NCI-H748 (cell line): ENCODE results near the gene PPFIA1.
A peak's percentile ranks its signal among the peaks of the same experiment; 100 is the strongest.
"Not testable (repeated sequence)": the region's sequence is repeated elsewhere in the genome, so short reads cannot be mapped to it uniquely, and the experiment has no call there.

Source experiments
- DNase-seq: peaks from one replicate; lab custom pipeline; 2025; ENCODE audit not compliant: unreplicated experiment; lab: John Stamatoyannopoulos, UW

PPFIA1 gene

GRCh38 chr11:70383664-70384565 lies 113.4 kb downstream of the PPFIA1 start:
- DNase-seq: no peak

- no peak for DNase-seq
Measured at GRCh38 chr11:70384566-70385152, 114.2 kb downstream of the PPFIA1 start.

GRCh38 chr11:70387564-70387963 lies 117.1 kb downstream of the PPFIA1 start:
- no peak for DNase-seq

GRCh38 chr11:70389201-70389600 lies 118.7 kb downstream of the PPFIA1 start:
- no peak for DNase-seq

GRCh38 chr11:70390882-70391281 lies 120.4 kb downstream of the PPFIA1 start:
- DNase-seq: not testable (repeated sequence)

GRCh38 chr11:70394211-70394950 lies 123.9 kb downstream of the PPFIA1 start:
- no peak for DNase-seq

GRCh38 chr11:70397336-70397982 lies 127.0 kb downstream of the PPFIA1 start:
- peak; percentile 57 for DNase-seq

GRCh38 chr11:70397983-70398833 lies 127.7 kb downstream of the PPFIA1 start, which contains the start of gene CTTN:
Gene CTTN, plus strand, starts transcription at chr11:70398529. Its CDS starts 8,769 bp downstream, at chr11:70407298.
- peak; percentile 94 for DNase-seq

GRCh38 chr11:70398834-70399680 lies 128.6 kb downstream of the PPFIA1 start:
- DNase-seq: no peak

GRCh38 chr11:70399681-70400112 lies 129.2 kb downstream of the PPFIA1 start:
- no peak for DNase-seq

GRCh38 chr11:70400643-70401042 lies 130.2 kb downstream of the PPFIA1 start:
- DNase-seq: peak; percentile 28

- DNase-seq: no peak
Measured at GRCh38 chr11:70402016-70402415, 131.5 kb downstream of the PPFIA1 start.

- no peak for DNase-seq
Measured at GRCh38 chr11:70402685-70403084, 132.2 kb downstream of the PPFIA1 start.

GRCh38 chr11:70404244-70404643 lies 133.8 kb downstream of the PPFIA1 start:
- DNase-seq: no peak

- DNase-seq: no peak
Measured at GRCh38 chr11:70405679-70406395, 135.3 kb downstream of the PPFIA1 start.

GRCh38 chr11:70407121-70407520 lies 136.6 kb downstream of the PPFIA1 start:
- no peak for DNase-seq

GRCh38 chr11:70407814-70408213 lies 137.3 kb downstream of the PPFIA1 start:
- DNase-seq: no peak

- DNase-seq: not testable (repeated sequence)
Measured at GRCh38 chr11:70408326-70408725, 137.8 kb downstream of the PPFIA1 start.

- DNase-seq: no peak
Measured at GRCh38 chr11:70409437-70409836, 138.9 kb downstream of the PPFIA1 start.
